HG03469 (cell line): ENCODE data around the gene TGFBR3.
A peak's percentile ranks its signal among the peaks of the same experiment; 100 is the strongest.
"Not testable (repeated sequence)": the region's sequence is repeated elsewhere in the genome, so short reads cannot be mapped to it uniquely, and the experiment has no call there.

ENCODE experiments used
- ATAC-seq: cut with Tn5 transposase; IDR thresholded peaks from one replicate; pipeline ENCODE4 v1.9.1; 2021; ENCODE audit warnings: mild to moderate bottlenecking, moderate library complexity, moderate number of reproducible peaks; ENCODE audit not compliant: unreplicated experiment

TGFBR3 gene

DNA sequence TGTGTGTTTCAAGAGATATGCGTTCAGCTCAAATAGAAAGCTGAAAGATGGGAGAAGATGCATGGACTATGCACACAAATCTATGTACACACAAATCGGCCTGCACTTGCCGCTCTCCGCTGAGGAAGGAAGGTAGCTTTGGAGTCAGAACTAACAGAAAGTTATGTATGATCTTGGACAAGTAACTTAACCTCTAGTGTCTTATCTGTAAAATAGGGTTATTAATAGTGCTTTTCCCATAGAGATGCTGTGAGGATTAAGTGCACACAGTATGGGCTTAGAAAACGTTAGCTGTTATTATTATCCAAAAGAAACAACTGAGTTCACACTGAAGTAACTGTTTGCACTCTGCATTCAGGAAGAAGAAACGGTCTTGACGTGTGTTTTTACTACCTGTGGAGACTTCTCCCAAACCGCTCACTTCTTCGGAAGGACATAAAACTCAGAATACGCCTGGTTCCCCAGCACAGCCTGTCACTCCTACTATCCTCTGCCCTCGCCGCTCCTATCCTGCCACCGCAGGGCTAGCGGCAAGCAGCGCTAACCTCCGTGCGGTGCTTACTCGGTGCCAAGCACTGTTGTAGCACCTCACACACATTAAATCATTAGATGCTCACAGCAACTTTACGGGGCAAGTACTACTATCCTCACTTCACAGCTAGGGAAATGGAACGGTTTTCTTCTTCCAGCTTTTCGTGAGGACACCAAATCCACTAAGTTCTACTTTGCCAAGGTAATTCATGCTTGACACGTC is 1.3 kb downstream of the TGFBR3 start:
- ATAC-seq: no peak

DNA sequence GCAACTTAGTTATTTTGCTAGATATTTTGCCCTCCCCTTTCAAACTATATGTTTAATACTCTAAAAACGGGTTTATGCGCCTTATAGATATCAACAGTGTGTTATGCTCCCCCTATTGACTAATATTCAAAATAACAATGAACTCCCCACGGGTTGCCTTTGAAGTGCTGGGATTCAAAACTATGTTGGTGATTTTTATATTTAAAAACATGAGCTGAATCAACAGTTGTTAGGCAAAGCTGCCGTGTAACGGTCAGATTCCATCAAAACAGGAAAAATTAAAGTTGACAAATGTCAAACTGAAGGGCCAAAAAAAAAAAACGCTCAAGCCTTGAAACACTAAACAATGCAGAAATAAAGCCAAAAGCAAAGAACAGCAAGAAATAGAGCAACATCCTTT is 2.5 kb downstream of the TGFBR3 start:
- ATAC-seq: no peak

DNA sequence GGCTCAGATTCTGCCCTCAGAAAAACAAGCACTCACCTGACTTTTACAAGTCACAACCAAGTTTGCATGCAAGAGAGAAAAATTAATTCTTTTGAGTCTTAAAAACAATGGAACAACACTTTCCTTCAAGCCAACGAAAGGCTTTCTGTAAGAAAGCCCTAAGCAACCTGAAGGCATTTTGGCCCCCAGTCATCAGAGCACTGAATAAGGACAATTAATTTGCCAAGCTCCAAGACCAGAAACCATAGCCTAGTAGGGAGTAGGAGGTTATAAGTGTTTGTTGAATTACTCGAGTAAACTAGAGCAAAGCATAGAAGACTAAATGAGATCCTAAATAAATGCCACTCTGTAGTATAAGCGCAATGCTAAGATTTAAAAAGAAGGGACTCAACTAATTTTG is 4.7 kb downstream of the TGFBR3 start:
- ATAC-seq: no peak

DNA sequence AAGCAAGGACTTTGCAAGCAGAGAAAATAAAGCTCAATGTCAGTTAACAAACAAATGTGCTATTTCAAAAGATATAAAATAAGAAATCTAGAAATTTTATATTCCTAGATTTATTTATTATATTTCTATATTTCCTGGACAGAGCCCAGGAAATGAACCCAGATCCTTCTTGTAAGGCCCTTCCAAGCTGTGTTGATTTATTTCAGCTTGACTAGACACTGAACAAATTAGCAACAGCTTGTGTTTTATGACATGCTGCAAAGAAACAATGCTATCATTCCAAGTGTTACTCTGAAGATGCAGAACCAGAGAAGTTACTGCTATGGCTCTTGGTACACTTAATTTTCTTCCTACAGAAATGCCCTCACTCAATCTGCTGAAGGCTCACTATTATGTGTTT is 6.2 kb downstream of the TGFBR3 start:
- ATAC-seq: no peak

DNA sequence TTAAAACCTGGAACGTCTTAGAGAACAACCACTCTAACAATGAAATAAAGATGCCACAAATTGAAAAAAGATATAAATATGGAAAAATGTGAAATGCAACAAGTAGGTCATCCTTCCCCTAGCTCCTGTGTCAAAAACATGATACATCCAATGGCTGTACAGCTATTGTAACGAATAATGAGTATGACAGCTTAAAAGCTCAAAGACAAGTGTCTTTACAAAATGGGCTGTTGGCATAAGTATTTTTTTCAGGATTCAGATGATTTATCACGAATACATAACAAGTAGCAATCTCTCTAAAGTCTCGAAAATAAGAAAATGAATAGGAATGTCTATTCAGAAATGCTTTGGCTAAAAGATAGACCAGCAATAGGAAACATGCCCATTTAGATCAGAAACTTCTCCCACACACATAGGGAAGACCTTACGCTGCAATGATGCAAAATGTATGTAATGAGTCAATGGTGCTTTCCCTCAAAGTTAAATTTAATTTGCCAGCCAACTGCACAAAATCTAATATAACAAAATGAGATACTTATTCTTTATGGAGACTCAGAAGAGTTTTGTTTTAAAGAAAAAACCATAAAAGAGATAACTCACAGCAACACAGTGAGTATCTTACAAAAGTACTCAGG is 8.3 kb downstream of the TGFBR3 start:
- ATAC-seq: peak; percentile 52

DNA sequence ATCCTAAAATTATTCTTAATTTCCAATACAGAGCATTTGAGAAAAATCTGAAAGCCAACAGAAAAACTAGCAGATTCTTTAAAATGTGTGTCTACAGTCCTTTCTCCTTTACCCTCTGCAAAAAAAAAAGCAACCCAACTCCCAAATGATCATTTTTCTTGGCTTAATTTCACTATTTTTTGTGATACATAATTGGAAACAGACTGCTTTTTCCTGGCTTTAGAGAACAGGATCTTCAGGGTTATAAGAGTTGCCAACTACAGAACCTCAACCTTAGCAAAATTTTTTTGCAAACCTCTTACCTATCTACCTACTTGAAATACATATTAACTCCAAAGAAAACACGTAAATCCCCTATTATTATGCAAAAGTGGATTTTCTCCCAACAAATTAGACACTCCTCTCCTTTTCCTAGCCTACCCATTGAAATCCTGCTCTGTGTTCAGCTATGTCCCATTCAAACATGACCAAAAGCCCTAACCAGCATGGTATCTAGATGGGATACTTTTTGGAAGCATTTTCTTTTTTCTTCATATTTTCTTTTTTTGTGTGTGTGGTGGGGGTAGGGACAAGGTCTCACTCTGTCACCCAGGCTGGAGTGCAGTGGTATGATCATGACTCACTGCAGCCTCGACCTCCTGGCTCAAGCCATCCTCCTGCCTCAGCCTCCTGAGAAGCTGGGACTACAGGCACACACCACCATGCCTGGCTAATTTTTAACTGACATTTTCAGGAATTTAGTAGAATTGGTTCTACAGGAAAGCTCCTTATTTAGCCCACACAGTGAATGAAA is 9.0 kb downstream of the TGFBR3 start:
- ATAC-seq: no peak

DNA sequence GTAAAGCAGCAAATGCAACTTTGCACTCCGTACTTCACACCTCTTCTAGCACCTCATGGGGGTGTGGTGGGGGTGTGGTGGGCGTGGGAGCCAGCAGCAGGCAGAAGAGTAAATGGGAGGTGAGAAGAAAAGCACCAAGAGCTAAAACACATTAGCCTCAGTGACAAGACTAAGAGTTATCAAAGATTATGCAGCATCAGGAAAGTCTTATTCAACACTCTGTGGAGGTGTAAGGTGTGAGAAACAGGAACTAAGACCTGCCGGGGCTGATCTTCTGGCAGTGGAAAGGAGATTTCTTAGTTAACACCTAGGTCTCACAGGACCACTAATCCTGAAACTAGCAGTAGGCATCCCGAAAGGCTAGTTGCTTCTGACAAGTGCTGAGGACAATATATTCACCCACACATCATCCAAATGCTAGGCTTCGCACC is 9.9 kb downstream of the TGFBR3 start:
- peak; percentile 84 for ATAC-seq

DNA sequence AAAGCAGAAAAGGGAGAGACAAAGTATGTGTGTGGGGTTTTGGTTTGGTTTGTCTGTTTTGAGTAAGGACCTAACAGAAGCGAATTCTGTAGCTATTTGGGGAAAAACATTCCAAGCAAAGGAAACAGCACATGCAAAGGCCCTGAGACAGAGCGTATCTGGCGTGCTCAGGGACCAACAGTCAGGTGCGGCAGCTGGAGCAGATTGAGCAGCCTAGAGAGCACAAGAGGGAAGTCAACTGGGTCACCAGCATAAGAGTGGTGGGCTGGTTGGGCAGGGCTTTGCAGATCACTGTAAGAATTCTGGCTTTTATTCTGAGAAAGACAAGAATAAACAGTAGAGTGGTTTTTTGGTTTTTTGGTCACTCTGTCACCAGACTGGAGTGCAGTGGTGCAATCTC is 11.8 kb downstream of the TGFBR3 start:
- ATAC-seq: no peak

DNA sequence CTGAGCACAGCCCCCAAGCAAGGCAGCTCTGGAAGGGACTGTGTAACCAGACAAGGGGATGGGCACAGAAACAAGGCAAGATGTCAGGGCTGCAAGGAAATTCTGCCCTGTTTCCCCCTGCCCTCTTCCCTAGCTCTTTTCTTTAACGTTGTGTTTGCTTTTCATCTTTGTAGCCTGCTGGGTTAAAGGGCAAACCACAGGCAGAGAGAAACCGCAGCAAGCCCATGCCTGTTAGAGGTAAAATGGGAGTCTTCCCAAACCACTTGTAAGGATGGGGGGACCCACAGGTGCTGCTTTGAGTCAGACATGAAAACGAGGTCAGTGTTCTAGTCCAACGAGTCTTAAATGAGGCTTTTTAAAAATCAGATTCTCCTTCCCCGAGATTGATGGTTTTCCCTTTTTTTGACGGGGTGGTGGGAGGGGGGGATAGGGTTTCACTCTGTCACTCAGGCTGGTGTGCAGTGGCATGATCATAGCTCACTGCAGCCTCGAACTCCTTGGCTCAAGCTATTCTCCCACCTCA is 13.3 kb downstream of the TGFBR3 start:
- no peak for ATAC-seq

DNA sequence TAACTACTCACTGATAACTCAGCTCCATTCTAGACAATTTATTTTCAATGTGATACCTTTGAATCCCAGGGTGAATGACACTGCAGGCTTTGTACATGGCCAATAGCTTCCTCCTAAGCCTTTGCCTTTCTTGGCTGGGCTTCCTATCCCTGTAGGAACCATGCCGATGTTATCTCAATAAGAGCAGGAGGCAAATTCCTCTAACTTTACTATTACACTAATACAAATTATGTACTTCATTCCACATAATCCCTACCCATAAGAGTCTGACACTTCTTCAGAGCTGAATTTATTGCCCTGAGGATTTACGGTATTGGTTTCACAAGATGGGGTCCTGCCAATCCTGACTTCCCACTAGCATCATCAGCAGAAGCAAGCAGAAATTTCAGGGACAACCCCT is 14.0 kb downstream of the TGFBR3 start:
- no peak for ATAC-seq

DNA sequence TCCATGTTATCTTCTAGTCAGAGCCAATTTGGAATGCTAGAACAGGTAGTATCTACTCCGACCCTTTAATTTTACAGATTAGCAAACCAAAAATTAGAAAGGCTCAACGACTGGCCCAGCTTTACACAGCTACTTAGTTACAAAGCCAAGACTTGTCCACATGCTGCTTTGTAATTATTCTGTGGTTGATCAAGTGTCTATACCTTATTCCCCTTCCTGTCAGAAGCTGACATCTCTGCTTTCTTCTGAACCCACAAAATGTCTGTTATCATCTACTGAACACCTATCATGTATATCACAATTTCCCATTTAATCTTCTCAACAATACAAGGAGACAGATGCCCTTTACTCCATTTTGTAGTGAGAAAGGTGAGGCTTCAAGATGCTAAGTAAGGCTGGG is 15.6 kb downstream of the TGFBR3 start:
- no peak for ATAC-seq

DNA sequence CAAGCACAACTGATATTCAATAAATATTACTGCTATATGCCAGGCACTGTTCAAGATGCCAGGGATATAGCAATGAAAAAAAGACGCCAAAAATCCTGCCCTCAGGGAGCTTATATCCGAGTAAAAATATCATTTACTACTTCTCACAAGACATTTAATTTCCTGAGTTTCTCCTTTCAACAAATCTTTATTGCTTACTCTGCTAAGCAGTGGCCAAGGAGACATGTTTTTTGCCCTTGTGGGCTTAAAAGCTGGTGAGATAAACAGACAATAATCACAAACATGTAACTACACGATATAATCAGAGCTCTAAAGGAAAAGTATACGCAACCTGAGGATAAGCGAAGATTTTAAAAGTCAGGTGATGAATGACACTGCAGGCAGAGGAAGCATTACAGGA is 19.5 kb downstream of the TGFBR3 start:
- no peak for ATAC-seq

DNA sequence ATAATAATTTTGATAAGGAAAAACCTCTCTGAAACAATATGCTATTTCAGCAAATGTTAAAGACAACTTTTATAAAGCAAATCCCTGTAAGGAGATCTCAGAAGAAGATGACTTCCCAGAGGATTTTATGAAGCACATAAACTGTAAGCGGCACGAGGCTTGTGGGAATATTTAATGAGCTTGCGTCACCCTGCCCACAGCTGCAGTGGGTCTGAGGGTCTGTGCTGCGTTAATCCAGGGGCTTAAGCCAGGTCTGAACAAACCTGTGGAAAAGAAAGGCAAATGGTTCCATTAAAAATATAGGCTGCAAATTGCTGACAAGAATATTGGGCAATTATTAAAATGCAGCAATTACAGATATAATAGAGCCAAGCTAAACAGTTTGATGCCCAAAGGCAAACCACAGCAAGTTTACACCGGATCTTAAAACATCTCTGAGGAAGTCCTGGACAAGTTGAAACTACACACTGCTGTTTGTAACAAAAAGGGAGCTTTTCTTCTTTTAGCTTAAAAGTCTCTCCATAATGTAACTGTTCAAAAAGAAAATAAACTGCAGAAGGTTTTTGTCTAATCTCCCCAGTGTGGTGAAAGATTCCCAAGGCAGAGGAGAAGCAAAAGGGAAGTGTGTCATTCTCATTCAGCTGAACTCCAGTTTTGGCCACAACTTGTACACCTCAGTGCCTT is 21.8 kb downstream of the TGFBR3 start:
- ATAC-seq: no peak

DNA sequence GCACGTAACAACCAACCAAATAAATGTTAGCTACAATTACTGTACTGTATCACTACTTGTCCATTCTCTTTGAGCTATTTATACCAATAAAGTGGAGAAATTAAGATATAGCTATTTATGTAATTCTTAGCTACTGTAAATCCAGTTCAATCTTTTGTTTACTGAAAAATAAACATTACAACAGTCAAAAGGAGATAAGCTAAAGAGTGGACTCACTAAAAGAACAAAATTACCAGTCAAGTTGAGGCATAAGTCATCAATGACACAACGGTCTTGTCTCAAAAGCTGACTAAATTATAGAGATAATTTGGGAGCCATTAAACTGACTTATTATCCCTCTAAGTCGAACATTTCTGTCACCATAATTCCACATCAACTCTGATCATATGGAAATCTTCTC is 22.5 kb downstream of the TGFBR3 start:
- ATAC-seq: no peak

DNA sequence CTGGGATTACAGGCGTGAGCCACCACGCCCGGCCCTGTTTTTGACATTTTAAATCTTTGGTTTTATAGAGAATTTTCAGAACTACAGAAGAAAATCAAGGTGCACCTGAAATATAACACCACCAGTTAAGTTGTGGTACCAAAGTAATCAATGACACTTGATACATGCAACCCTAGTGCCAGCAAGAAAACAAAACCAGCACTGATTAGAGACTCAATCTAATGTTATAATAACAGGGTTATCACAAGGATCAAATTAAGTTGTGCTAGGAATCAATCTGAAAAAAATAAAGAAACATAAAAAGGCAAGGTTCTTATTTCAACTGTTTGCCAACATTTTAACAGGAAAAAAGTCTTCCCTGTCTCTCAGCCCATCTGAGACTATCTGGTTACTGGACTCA is 23.8 kb downstream of the TGFBR3 start:
- no peak for ATAC-seq

DNA sequence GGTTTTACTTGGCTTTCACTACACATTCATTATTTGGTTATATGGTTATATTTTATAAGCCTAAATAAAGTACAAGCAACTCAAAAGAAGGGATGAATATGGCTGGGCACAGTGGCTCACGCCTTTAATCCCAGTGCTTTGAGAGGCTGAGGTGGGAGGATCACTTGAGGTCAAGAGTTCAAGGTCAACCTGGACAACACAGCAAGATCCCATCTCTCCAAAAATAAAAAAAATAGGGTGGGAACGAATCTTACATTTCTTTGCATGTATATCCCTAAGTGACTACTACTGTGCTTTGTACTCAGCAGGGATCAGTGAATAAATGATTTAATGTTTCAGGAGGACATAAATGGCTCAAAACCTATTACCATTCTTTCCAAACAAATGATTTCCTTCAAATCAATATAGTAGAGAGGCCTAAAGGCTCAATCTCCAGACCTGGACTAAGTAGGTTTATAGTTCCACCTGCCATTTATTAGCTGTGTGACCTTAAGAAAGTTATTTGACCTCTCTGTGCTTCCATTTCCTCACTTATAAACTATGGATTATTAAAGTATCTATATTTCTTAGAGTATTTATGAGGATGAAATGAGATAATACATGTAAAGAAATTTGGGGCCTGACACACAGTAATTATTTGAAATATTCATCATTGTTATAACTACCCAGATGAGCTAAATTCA is 28.3 kb downstream of the TGFBR3 start:
- no peak for ATAC-seq

DNA sequence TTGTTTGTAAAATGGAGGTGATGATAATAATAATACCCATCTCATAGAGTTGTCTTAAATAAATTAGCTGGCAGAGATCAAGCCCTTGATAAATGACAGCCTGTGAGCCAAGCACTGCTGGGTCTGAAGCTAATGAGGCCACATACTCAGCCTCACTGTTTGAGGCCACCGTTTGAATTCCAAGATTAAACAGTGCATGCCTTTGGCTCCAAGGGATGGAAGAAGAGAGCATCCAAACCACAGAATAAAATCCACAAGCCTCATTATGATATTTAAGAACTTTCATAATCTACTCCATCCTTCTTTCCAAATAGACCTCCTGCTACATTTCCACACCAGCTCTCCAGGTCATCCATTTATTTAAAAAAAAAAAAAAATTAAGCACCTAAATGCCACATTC is 29.0 kb downstream of the TGFBR3 start:
- ATAC-seq: no peak

DNA sequence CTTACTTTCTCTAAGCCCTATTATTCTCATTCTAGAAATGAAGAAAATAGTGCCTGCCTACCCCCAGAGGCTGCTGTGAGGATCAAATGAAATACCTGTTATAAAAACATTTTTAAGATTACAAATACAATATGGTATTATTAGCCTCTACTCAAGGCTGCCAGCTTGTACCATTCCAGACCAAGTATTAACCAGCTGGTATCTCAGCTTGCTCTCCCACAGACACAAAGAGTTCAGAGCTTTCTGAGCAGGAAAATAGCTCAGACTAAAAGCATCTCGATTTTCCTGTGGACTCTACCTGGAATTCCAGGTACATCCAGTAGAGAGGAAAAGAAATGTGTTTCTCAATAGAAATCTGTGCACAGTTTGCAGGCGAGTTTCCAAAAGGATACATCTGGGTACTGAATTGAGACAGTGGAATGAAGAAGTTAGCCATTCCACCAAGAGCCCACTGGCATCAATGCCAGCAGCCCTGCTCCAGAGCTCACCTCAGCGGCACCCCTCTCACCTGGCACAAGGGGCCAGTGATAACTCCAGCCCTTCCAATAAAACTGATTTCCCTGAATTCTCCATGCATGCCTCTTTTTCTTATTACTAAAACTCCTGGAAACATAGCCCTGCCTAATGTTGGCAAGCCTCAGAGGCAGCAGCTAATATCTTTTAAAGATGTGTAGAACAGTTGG is 31.0 kb downstream of the TGFBR3 start:
- ATAC-seq: no peak

DNA sequence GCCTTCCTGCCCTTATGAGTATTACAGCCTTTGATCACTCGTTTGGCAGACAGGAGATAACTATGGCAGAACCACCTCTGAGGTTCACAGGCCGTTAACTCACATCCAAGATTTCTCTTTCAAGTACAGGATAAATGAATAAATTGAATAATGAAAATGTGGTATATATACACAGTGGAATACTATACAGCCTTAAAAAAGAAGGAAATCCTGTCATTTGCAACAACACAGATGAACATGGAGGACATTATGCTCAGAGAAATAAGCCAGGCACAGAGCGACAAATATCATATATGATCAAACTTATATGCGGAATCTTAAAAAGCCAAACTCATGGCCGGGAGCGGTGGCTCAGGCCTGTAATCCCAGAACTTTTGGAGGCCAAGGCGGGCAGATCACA is 32.6 kb downstream of the TGFBR3 start:
- no peak for ATAC-seq

DNA sequence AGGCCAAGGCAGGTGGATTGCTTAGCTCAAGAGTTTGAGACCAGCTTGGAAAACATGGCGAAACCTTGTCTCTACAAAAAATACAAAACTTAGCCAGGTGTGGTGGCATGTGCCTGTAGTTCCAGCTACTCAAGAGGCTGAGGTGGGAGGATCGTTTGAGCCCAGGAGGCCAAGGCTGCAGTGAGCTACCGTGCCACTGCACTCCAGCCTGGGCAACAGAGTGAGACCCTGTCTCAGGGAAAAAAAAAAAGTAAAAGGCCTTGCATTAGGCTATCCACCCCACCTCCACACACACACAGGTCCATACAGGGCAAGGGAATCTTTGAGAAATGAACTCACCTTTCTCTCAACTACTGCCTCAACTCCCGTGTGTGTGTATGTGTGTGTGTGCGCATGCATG is 33.9 kb downstream of the TGFBR3 start:
- not testable (repeated sequence) for ATAC-seq
